H1 (cell line): ENCODE data around the gene RALGAPA2. TPM values are rescaled to one million over a fixed set of nuclear protein-coding genes. Genes with fewer than 3 reads are reported as not detected.

Experiments
- CEBPB ChIP-seq: IDR thresholded peaks from 2 replicates; pipeline ENCODE4 v1.6.1; 2012; ENCODE audit warnings: low read depth, low read length
- GTF2F1 ChIP-seq: IDR thresholded peaks from 2 replicates; pipeline ENCODE4 v1.6.1; 2012; ENCODE audit warnings: low read depth, low read length, improper control_type of control experiment, borderline replicate concordance
- HDAC6 ChIP-seq: IDR thresholded peaks from one replicate; pipeline ENCODE4 v1.7.1; 2012; ENCODE audit warnings: low read depth, mild to moderate bottlenecking, inconsistent platforms, low read length, moderate library complexity
- polyA plus RNA-seq, 7 experiments: library from polyadenylated mRNA; depleted of rRNA in 3 of 7; stranded (reverse) in 5 of 7; unstranded in 2 of 7; fragments of >200 nt in 5 of 7; fragments of 200-250 nt in 2 of 7; gene quantifications; 1 replicate in 5 of 7; 2 replicates in 1 of 7; 4 replicates in 1 of 7; pipeline versions ENCODE4 v1.2.1 to v1.2.3, GENCODE V29; 2011 to 2013; ENCODE audit warnings: missing spikeins in 2 of 7, mixed read lengths in 2 of 7
- total RNA-seq: library from RNA; stranded (reverse); fragmentation: NEBNext Ultra II Directional; extraction: Animal tissue kit (Norgen Biotek cat#: 25700); gene quantifications from 2 replicates; pipeline ENCODE4 v1.2.1, GENCODE V29; 2021
- TF ChIP-seq, protein P1 (sequence below): fragments of 300-600 bp; sonication (generic); IDR thresholded peaks from 2 replicates; pipeline ENCODE4 v1.7.1; 2012; ENCODE audit warnings: low read length, moderate library complexity, mild to moderate bottlenecking, inconsistent platforms; ENCODE audit not compliant: insufficient replicate concordance

Gene RALGAPA2
- total and polyA plus RNA-seq, 2 of the 8 experiments (the other 6 are each of a cell fraction or from before 2014, with no cell fraction given), result 5.1 to 25.5 TPM

DNA sequence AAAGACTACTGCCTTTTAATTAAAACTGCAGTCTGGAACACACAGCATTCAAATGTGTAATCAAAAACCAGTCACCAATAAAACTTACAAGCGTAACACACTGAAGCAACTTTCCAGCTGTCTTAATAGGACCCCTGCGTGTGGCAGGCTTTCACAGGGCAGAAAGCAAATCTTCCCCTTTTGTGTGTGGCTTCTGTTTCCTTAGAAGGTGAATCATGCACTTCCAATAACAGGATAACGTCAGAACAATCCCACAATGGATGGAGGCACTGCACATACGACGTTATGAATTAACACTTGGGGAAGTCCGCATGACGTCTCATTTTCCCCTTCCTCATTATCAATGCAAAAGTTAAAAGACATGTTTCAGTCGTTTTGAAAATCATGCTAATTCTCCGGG, 299.7 kb downstream of the RALGAPA2 start (continued):
- TF ChIP-seq, protein P1, sequence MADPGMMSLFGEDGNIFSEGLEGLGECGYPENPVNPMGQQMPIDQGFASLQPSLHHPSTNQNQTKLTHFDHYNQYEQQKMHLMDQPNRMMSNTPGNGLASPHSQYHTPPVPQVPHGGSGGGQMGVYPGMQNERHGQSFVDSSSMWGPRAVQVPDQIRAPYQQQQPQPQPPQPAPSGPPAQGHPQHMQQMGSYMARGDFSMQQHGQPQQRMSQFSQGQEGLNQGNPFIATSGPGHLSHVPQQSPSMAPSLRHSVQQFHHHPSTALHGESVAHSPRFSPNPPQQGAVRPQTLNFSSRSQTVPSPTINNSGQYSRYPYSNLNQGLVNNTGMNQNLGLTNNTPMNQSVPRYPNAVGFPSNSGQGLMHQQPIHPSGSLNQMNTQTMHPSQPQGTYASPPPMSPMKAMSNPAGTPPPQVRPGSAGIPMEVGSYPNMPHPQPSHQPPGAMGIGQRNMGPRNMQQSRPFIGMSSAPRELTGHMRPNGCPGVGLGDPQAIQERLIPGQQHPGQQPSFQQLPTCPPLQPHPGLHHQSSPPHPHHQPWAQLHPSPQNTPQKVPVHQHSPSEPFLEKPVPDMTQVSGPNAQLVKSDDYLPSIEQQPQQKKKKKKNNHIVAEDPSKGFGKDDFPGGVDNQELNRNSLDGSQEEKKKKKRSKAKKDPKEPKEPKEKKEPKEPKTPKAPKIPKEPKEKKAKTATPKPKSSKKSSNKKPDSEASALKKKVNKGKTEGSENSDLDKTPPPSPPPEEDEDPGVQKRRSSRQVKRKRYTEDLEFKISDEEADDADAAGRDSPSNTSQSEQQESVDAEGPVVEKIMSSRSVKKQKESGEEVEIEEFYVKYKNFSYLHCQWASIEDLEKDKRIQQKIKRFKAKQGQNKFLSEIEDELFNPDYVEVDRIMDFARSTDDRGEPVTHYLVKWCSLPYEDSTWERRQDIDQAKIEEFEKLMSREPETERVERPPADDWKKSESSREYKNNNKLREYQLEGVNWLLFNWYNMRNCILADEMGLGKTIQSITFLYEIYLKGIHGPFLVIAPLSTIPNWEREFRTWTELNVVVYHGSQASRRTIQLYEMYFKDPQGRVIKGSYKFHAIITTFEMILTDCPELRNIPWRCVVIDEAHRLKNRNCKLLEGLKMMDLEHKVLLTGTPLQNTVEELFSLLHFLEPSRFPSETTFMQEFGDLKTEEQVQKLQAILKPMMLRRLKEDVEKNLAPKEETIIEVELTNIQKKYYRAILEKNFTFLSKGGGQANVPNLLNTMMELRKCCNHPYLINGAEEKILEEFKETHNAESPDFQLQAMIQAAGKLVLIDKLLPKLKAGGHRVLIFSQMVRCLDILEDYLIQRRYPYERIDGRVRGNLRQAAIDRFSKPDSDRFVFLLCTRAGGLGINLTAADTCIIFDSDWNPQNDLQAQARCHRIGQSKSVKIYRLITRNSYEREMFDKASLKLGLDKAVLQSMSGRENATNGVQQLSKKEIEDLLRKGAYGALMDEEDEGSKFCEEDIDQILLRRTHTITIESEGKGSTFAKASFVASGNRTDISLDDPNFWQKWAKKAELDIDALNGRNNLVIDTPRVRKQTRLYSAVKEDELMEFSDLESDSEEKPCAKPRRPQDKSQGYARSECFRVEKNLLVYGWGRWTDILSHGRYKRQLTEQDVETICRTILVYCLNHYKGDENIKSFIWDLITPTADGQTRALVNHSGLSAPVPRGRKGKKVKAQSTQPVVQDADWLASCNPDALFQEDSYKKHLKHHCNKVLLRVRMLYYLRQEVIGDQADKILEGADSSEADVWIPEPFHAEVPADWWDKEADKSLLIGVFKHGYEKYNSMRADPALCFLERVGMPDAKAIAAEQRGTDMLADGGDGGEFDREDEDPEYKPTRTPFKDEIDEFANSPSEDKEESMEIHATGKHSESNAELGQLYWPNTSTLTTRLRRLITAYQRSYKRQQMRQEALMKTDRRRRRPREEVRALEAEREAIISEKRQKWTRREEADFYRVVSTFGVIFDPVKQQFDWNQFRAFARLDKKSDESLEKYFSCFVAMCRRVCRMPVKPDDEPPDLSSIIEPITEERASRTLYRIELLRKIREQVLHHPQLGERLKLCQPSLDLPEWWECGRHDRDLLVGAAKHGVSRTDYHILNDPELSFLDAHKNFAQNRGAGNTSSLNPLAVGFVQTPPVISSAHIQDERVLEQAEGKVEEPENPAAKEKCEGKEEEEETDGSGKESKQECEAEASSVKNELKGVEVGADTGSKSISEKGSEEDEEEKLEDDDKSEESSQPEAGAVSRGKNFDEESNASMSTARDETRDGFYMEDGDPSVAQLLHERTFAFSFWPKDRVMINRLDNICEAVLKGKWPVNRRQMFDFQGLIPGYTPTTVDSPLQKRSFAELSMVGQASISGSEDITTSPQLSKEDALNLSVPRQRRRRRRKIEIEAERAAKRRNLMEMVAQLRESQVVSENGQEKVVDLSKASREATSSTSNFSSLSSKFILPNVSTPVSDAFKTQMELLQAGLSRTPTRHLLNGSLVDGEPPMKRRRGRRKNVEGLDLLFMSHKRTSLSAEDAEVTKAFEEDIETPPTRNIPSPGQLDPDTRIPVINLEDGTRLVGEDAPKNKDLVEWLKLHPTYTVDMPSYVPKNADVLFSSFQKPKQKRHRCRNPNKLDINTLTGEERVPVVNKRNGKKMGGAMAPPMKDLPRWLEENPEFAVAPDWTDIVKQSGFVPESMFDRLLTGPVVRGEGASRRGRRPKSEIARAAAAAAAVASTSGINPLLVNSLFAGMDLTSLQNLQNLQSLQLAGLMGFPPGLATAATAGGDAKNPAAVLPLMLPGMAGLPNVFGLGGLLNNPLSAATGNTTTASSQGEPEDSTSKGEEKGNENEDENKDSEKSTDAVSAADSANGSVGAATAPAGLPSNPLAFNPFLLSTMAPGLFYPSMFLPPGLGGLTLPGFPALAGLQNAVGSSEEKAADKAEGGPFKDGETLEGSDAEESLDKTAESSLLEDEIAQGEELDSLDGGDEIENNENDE, result no peak
- no peak for TF ChIP-seq CEBPB
- TF ChIP-seq HDAC6, result no peak
- no peak for TF ChIP-seq GTF2F1
- TF ChIP-seq, all 59 proteins: peak for 0
